GM12878 (cell line): ENCODE measurements around the gene NPTN. TPM values are rescaled to one million over a fixed set of nuclear protein-coding genes. Genes with fewer than 3 reads are reported as not detected.

Experiments
- BCLAF1 ChIP-seq: fragments of 450-650 bp; IDR thresholded peaks from 2 replicates; pipeline ENCODE4 v1.6.1; 2017; ENCODE audit warnings: antibody characterized with exemption, mild to moderate bottlenecking, moderate library complexity
- BRCA1 ChIP-seq: IDR thresholded peaks from 2 replicates; pipeline ENCODE4 v1.6.1; 2011; ENCODE audit warnings: low read depth, low read length, improper control_type of control experiment
- CBFB ChIP-seq: IDR thresholded peaks from 2 replicates; pipeline ENCODE4 v1.6.1; 2016; ENCODE audit warnings: antibody characterized with exemption, low read depth
- CEBPB ChIP-seq, 2 experiments: fragments of 150-350 bp in 1 of 2; IDR thresholded peaks; 2 replicates each; pipeline ENCODE4 v1.6.1; 2012 to 2014; ENCODE audit warnings: low read depth in 2 of 2, low read length in 2 of 2, borderline replicate concordance in 1 of 2, inconsistent platforms in 1 of 2
- CHD2 ChIP-seq: IDR thresholded peaks from 2 replicates; pipeline ENCODE4 v1.6.1; 2011; ENCODE audit warnings: low read depth, low read length, improper control_type of control experiment, borderline replicate concordance
- EED ChIP-seq: sonication (generic); IDR thresholded peaks from 2 replicates; pipeline ENCODE4 v1.6.1; 2016; ENCODE audit warnings: antibody characterized with exemption, low read depth
- FOS ChIP-seq: IDR thresholded peaks from 3 replicates; pipeline ENCODE4 v1.6.1; 2011; ENCODE audit warnings: borderline replicate concordance; ENCODE audit not compliant: insufficient read length; ENCODE audit errors: extremely low read depth
- IKZF1 ChIP-seq: fragments of 450-650 bp; conservative IDR thresholded peaks from 2 replicates; pipeline ENCODE4 v1.6.1; 2017; ENCODE audit warnings: antibody characterized with exemption, mild to moderate bottlenecking
- MAX ChIP-seq: IDR thresholded peaks from 2 replicates; pipeline ENCODE4 v1.6.1; 2012; ENCODE audit warnings: low read depth, low read length, improper control_type of control experiment
- MYB ChIP-seq: fragments of 150-350 bp; IDR thresholded peaks from 2 replicates; pipeline ENCODE4 v1.6.1; 2014; ENCODE audit warnings: mild to moderate bottlenecking, low read depth, low read length, borderline replicate concordance
- NKRF ChIP-seq: fragments of 450-650 bp; conservative IDR thresholded peaks from 2 replicates; pipeline ENCODE4 v1.6.1; 2017; ENCODE audit warnings: mild to moderate bottlenecking, moderate library complexity
- NR2F1 ChIP-seq: fragments of 450-650 bp; conservative IDR thresholded peaks from 2 replicates; pipeline ENCODE4 v1.6.1; 2017; ENCODE audit warnings: mild to moderate bottlenecking
- PAX5 ChIP-seq: IDR thresholded peaks from 2 replicates; pipeline ENCODE4 v1.6.1; 2011; ENCODE audit warnings: low read depth, low read length, borderline replicate concordance
- POLR2AphosphoS2 ChIP-seq: IDR thresholded peaks from 2 replicates; pipeline ENCODE4 v1.6.1; 2011; ENCODE audit warnings: low read depth, mild to moderate bottlenecking, low read length, improper control_type of control experiment, moderate library complexity
- POU2F2 ChIP-seq: IDR thresholded peaks from 3 replicates; pipeline ENCODE4 v1.6.1; 2011; ENCODE audit warnings: low read depth, mild to moderate bottlenecking, low read length, borderline replicate concordance
- RAD21 ChIP-seq: IDR thresholded peaks from 2 replicates; pipeline ENCODE4 v1.6.1; 2011; ENCODE audit warnings: mild to moderate bottlenecking, low read depth, low read length, moderate library complexity; ENCODE audit not compliant: insufficient read depth
- RB1 ChIP-seq: fragments of 450-650 bp; formaldehyde crosslinking; IDR thresholded peaks from 2 replicates; pipeline ENCODE4 v1.6.1; 2017; ENCODE audit warnings: mild to moderate bottlenecking, borderline replicate concordance
- RELA ChIP-seq: fragments of 450-650 bp; IDR thresholded peaks from 2 replicates; pipeline ENCODE4 v1.8.0; 2014; ENCODE audit warnings: borderline replicate concordance; ENCODE audit not compliant: partially characterized antibody
- SPI1 ChIP-seq: IDR thresholded peaks from 2 replicates; pipeline ENCODE4 v1.6.1; 2011; ENCODE audit warnings: low read depth, mild to moderate bottlenecking, low read length, moderate library complexity, borderline replicate concordance; ENCODE audit not compliant: insufficient read depth
- TCF3 ChIP-seq: IDR thresholded peaks from 2 replicates; pipeline ENCODE4 v1.6.1; 2012; ENCODE audit warnings: low read depth, mild to moderate bottlenecking, low read length, borderline replicate concordance; ENCODE audit not compliant: insufficient read depth
- USF2 ChIP-seq: IDR thresholded peaks from 2 replicates; pipeline ENCODE4 v1.6.1; 2011; ENCODE audit warnings: low read depth, low read length, improper control_type of control experiment, borderline replicate concordance
- polyA plus RNA-seq, 11 experiments: library from polyadenylated mRNA; depleted of rRNA in 4 of 11; unstranded in 6 of 11; stranded (reverse) in 5 of 11; fragments of >200 nt; fragmentation: Nextera tagmentation in 4 of 11; fragmentation: Illumina TruSeq in 1 of 11; extraction: Ambion mirVana in 4 of 11; extraction: Trizol in 1 of 11; gene quantifications; 1 replicate in 1 of 11; 2 replicates in 10 of 11; pipeline versions ENCODE4 v1.2.1 to v1.2.3, GENCODE V29; 2011 to 2016; ENCODE audit warnings: inconsistent platforms in 2 of 11, missing spikeins in 2 of 11, low read depth in 1 of 11
- total RNA-seq, 4 experiments: library from RNA; depleted of rRNA in 3 of 4; stranded (reverse); fragments of >200 nt in 3 of 4; fragmentation: Illumina TruSeq in 1 of 4; extraction: Trizol in 1 of 4; gene quantifications; 2 replicates each; pipeline versions ENCODE4 v1.2.1 to v1.2.3, GENCODE V29; 2013 to 2021

Gene NPTN
- total and polyA plus RNA-seq, 10 of the 15 experiments (the other 5 are each of a cell fraction or from before 2014, with no cell fraction given), result 17.8 to 79.1 (median 41.7) TPM

- TF ChIP-seq MAX (peak; percentile 97), CBFB (peak; percentile 75; the same call in 1 of the 2 replicates), USF2 (peak; percentile 99), NR2F1 (no peak), RELA (peak; percentile 92), RAD21 (no peak), CHD2 (peak; percentile 99), BCLAF1 (no peak), IKZF1 (peak; percentile 54), FOS (peak; percentile 79), EED (no peak), CEBPB (IDR thresholded peaks at IDR 0.05; ENCODE audit: borderline replicate concordance in 1 of 2, low read depth in 2 of 2, low read length in 2 of 2) (no peak), BRCA1 (peak; percentile 90), MYB (no peak), TCF3 (0 out of 2 replicates have a peak, but pooled peaks have one; percentile 7), POU2F2 (peak; percentile 60; the same call in 2 of the 3 replicates), PAX5 (no peak), SPI1 (no peak), NKRF (peak; percentile 49; the same call in 1 of the 2 replicates), POLR2AphosphoS2 (peak; percentile 82; the same call in 1 of the 2 replicates), RB1 (no peak)
These were observed at the start of gene NPTN (continued) for GRCh38 chr15:73633111-73633990.
